GM18909 (cell line): ENCODE data around the gene TAAR6.
A peak's percentile ranks its signal among the peaks of the same experiment; 100 is the strongest.
"Not testable (repeated sequence)": the region's sequence is repeated elsewhere in the genome, so short reads cannot be mapped to it uniquely, and the experiment has no call there.

Experiments
- ATAC-seq: cut with Tn5 transposase; IDR thresholded peaks from one replicate; pipeline ENCODE4 v1.9.1; 2021; ENCODE audit warnings: mild to moderate bottlenecking; ENCODE audit not compliant: unreplicated experiment, poor library complexity

The TAAR6 gene, protein sequence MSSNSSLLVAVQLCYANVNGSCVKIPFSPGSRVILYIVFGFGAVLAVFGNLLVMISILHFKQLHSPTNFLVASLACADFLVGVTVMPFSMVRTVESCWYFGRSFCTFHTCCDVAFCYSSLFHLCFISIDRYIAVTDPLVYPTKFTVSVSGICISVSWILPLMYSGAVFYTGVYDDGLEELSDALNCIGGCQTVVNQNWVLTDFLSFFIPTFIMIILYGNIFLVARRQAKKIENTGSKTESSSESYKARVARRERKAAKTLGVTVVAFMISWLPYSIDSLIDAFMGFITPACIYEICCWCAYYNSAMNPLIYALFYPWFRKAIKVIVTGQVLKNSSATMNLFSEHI

DNA sequence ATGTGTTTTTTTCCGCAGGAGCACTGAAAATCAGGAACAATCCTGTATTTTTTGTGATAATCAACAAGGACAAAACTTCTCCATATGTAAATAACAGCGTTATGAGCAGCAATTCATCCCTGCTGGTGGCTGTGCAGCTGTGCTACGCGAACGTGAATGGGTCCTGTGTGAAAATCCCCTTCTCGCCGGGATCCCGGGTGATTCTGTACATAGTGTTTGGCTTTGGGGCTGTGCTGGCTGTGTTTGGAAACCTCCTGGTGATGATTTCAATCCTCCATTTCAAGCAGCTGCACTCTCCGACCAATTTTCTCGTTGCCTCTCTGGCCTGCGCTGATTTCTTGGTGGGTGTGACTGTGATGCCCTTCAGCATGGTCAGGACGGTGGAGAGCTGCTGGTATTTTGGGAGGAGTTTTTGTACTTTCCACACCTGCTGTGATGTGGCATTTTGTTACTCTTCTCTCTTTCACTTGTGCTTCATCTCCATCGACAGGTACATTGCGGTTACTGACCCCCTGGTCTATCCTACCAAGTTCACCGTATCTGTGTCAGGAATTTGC, at the start of gene TAAR6:
TAAR6 (plus strand) TSS at position 102 of the 557 bp plus-strand sequence; CDS start at position 102, 0 bp downstream.
- ATAC-seq, result no peak

DNA sequence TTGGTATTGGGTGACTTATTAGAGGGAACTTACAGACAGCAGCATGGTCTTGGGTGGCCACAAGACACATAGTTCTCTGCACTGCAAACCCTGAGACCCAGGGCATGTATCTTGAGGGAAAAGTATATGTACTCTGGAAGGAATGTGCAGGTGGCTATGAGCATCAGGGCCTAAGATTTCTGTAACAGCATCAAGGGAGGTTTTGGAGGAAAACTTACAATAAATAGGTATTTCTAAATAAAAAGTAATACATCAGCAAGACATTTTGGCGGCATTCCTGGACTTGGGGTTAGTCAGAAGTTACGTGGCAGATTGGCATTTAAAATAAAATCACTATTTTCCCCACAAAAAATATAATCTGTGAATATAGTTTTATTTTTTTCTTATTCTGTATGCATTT, 49.2 kb upstream of the TAAR6 start:
- no peak for ATAC-seq

DNA sequence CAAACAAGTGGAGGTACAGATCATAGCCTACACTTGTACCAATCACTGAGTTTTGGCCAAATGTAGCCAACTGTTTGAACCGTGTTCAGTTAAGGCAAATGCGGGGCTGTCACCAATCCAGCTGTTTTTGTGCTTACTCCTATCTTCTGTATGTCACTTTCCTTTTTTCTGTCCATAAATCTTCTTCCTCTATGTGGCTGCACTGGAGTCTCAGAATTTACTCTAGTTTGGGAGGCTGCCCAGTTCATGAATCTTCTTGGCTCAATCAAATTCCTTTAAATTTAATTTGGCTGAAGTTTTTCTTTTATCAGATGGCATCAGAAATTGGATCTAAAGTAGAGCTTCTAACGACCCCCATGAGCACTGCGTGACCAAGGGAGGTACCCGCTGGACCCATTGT, 45.5 kb upstream of the TAAR6 start:
- ATAC-seq, result no peak

DNA sequence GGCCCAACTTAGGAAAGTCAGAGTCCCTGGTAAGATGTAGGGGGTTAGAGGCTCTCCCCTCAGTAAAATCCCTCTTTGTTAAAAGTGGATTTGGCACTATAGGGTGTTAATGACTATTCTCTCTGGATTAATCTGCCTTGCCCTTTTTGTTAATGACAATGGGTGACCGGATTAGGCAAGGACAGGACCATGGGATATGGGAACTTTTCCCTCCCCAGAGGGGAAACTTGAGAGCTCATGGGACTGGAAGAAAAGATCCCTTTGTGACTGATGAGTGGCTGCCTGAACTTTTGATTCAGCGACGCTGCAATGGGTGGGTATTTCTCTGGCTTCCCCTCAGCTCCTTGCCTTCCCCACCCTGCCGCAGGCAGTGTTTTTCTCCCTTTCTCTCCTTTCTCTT, 44.3 kb upstream of the TAAR6 start:
- ATAC-seq, result no peak

DNA sequence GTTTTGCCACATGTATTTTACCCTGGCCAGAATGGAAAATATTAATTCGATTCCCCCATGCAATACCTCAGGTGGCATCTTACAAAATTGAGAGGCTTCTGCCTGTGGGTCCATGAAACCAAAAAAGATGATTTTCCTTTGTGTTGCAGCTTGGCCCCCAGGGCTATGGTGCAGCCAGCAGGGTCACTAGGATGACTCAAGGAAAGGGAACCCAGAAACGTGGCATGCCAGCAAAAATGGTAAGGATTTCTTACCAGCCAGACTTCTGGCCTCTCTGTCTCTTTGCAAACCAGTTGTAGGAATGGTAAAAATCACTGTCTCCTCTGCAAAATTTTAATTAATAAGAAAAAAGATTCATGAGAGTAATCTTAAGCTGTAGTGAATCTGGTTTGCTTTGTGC, 43.7 kb upstream of the TAAR6 start:
- ATAC-seq, result no peak

DNA sequence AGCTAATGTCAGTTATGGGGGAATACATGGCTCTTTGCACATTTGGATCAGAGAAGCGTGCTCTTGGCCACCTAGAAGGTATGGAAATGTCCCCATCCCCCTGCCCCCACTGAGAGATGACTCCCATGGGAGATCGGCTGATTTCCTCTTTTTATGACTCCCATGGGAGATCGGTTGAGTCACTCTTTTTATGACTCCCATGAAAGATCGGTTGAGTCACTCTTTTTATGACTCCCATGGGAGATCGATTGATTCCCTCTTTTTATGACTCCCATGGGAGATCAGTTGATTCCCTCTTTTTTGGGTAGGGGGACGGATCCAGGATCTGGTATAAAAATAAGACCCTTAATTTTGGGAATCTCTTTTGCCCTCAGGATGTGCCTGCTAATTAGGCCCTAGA, 42.3 kb upstream of the TAAR6 start:
- no peak for ATAC-seq

DNA sequence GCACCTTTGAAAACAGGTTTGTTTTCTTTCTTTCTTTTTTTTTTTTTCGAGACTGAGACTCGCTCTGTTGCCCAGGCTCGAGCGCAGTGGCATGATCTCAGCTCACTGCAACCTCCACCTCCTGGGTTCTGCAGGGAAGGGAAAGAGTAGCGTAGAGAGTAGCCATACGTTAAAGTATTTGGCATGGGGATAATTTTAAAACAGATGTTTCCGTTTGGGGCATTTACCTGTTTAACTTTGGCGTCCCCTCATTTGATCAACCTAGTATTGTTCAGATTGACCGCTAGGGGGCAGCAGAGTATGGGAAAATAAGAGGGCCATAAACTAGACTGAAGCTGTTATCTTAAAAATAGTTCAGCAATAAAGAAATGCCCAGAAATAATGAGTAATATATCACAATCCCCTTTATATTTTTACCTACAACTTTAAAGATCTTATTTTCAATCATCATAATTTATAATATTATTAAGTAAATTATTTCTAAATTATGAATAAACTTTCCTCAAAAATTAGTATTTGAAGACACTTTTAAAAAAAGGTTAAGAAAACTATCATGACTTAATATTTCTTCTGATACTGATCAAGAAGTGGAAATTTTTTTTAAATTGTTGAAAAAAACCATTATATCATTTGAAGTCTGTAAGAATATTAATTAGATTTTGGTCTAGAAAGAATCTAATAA, 39.7 kb upstream of the TAAR6 start:
- peak; percentile 77 for ATAC-seq

DNA sequence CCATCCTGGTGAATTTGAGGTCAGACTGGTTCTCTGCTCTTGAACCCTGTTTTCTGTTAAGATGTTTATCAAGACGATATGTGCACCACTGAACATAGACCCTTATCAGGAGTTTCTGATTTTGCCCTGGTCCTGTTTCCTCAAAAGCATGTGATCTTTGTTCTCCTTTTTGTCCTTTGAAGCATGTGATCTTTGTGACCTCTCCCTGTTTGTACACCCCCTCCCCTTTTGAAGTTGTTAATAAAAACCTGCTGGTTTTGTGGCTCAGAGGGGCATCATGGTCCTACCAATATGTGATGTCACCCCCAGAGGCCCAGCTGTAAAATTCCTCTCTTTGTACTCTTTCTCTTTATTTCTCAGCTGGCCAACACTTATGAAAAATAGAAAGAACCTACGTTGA, 35.6 kb upstream of the TAAR6 start:
- not testable (repeated sequence) for ATAC-seq

DNA sequence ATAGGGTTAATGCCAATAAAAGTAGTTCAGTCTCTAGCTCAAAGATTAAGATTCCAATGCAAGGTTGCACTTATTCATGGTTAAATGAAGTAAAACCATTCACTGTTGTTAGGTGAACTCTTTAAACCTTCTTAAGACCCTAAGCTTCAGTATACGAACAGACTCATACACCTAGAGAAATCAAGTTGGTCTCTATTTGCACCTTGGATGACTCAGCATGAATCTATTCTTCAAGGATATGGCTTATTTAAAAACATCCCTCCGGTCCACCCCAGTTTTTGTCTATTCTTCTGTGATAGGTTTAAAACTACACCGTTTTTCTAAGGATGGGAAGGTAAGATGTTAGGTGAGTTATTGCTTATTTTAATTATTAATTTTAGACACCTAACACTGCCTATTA, 33.0 kb upstream of the TAAR6 start:
- no peak for ATAC-seq

DNA sequence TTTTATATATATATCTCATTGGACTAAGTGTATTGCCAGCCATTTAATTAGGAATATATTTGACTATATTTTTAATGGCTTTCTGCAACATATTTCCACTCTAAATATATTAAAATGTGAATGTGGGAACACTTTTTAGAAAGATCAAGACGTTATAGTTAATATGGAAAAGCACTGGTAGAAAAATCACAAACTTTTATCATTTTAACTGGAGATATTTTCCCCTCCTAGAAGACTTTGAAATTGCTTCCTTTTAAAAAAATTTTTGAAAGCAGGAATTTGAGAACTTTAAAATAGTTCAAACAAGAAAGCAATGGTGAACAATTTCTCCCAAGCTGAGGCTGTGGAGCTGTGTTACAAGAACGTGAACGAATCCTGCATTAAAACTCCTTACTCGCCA, 32.1 kb upstream of the TAAR6 start, which contains the start of gene TAAR9:
TAAR9 (plus strand) TSS at position 301 of the 400 bp plus-strand sequence; CDS start at position 314, 13 bp downstream.
- no peak for ATAC-seq

DNA sequence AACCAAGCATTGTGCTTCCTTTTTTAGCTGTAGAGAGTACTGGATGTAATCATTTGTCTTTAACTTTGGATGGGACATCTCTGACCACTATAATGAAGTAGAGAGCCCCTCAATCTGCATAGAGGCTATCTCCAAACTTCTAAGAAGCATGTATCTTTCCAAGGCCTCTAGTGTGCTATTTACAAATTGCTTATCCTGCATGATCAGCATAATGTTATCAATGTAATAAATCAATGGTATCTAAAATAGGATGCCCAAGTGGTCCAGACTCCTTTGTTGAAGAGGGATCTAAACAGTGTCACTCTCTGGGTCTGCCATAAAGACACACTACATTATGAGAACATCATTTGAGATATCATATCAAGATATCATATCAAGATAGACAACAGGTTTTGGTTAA, 25.3 kb upstream of the TAAR6 start:
- ATAC-seq, result no peak

DNA sequence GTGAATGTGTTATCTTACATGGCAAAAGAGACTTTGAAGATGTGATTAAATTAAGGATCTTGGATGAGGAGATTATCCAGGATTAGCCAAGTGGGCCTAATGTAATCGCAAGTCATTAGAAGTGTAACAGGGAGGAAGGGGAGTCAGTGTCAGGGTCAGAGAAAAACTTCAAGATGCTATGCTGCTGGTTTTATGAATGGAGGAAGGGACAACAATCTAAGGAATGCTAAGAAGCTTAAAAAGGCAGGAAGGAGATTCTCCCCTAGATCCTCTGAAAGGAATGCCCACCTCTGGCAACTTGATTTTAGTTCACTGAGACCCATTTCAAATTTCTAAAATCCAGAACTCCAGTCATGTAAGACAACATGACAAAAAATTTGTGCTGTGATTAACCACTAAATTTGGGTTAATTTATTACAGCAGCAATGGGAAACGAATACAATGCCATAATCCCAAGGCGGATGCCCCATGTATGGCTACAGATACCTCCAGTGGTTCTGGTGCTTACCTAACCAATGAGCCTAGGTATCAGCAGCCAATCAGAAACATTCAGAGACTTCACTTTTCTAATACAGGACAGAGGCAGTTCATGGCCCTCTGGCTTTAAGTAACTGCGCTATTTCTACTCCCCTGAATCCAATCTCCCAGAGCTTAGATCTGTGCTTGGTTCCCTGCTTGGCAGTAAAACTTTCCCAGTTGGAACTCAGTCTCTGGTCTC, 21.2 kb upstream of the TAAR6 start:
- no peak for ATAC-seq

DNA sequence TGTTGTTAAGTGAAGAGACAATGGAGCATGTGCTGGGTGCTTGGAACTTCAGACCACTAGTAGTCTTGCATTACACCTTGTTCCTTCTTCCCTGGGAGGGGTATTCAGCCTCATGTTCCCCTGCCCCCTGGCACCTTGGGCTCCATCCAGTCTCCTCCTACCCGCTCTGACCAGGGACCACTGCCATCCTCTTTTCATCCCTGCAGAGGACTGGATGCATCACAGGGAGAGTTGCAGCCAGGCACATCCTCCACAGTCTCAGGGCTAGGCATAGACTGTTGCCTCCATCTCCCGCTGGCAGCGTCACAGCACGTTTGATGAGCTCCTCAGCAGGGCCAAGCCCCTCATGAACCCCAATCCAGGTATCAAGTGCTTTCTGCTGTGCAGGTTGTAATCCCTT, 18.9 kb upstream of the TAAR6 start:
- ATAC-seq, result no peak

DNA sequence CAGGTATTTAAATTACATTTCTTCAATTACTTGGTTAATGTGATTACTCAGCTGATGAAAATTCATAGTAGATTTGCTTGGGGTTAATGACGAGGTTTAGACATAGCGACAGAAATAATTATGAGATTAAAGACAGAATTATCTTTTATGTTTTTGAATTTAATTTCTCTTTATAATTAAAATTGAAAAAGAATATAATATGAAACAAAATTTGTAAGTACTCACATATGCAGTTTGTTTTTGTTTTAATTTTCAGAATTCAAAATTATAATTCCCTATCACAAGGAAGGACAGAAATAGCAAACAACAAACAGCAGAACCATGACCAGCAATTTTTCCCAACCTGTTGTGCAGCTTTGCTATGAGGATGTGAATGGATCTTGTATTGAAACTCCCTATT, 17.8 kb upstream of the TAAR6 start, which contains the start of gene TAAR8:
TAAR8 (plus strand) TSS at position 301 of the 400 bp plus-strand sequence; CDS start at position 322, 21 bp downstream.
- no peak for ATAC-seq

DNA sequence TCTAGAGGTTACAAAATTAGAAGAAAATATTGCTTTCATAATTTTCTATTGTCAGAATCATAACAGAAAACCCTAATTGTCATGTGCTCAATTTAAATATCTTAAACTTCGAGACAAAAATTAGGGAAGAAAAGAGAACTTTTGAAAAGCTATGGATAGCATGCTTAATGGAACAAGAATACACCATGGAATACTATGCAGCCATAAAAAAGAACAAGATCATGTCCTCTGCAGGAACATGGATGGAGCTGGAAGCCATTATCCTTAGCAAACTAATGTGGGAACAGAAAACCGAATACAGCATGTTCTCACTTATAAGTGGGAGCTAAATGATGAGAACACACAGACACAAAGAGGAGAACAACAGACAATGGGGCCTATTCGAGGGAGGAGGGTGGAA, 10.0 kb upstream of the TAAR6 start:
- not testable (repeated sequence) for ATAC-seq

DNA sequence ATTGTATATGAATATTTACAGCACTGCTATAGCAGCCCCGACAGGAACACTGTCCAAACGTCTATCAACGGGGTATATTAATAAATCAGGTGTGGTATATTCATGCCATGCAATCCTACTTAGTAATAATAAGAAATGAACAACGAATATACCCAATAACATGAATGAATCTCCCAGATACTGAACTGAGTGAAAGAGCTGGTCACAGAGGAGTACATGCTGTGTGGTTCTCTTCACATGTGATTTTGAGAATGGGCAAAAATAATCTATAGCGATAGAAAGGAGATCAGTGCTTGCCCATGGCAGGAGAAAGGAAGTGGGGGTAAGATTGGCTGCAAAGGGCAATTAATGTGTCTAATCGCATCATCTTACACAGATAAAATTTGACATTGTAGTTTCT, 3.7 kb upstream of the TAAR6 start:
- no peak for ATAC-seq

DNA sequence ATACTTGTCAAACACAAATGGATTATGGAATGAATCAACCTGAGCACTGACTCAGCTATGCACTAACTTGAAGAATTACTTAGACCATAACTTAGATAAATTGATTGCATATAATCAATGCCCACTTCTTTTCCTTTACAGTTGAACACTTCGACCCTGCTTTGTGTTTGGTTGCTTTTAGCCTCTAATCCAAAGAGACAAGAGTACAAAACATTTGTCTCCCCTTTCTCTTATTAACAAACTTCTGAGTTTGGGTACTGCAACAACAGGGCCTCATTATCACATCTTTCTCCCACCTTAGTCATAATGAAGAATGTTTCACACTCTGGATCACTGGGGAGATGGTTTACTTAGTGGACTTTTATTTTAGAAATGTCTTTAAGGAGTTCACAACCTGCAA, 2.6 kb upstream of the TAAR6 start:
- no peak for ATAC-seq

DNA sequence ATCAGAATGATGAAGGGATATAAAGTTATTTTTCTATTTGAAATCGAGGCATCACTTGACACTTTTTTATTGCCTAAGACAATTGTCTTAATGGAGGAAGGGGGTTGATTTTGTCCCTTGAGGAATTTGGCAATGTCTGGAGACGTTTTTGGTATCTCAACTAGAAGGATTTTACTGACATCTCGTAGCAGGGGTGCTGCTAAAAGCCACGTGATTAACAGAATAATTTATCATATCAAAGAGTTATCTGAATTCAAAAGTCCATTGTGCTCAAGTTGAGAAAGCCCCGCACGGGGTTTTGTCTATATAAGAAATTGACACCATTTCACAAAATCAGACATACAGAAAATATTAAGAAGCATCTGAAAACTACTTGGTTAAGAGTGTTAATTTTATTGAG, 1.5 kb upstream of the TAAR6 start:
- no peak for ATAC-seq

DNA sequence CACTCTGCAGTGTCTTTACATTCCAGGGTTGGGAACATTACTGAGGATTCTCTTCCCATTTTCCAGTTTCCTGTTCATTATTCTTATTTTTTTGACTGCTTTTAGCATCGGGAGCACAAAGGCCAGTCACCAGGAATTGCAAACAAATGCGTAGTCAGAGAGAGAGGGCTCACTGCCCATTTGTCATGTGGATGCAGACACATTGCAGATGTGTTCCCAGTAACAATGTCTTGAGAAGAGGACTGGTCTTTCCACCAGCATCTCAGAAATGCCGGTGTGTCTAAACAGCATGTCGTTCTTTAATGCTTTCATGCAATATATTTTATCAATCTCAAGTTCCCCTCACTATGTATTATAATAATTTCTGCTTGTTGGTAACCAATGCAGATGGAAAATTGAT, 952 bp upstream of the TAAR6 start:
- ATAC-seq, result no peak

DNA sequence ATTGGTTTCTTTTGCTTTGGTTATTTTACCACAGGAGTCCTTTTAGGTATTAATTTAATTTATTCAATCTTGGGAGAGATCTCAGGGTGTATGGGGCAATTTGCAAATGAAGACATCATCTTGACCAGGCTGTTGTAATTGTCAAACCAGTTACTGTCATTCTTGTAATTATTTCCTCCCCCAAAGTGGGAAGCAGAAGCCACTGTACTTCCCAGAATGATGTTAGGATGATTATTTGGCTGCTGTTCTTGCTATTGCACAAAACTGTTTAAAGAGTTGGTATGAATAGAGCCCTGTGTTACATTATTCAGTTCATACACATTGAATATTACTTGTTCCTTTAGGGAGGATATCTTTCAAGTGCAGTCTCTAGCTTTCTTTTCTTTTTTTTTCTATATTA, 1.7 kb downstream of the TAAR6 start:
- no peak for ATAC-seq

DNA sequence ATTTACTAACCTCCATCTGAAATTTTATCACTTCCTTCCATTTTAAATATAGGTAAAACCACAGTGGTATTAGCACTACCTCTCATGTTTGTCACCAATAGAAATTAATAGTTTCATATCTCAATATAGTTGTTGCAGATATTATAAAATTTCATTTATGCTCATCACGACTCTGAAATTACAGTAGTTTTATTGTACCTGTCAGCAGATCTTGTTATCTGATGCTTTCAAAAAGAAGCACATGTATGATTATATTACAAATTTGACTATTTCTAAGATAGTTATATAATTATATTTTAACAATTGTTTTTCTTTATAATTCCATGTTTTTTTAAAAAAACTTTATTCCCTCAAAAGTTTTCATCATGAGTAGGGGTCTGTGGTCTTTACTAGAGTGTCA, 14.6 kb downstream of the TAAR6 start:
- no peak for ATAC-seq
